Osteoblast (primary cell): ENCODE results near the gene CLCN1. TPM values are rescaled to one million over a fixed set of nuclear protein-coding genes. Genes with fewer than 3 reads are reported as not detected.
A peak's percentile ranks its signal among the peaks of the same experiment; 100 is the strongest.

Experiments used
- DNase-seq: peaks from one replicate; pipeline ENCODE4 v3.0.0; 2011; ENCODE audit warnings: low spot score, mixed read lengths; ENCODE audit not compliant: insufficient read length; ENCODE audit errors: missing footprints
- H2AFZ ChIP-seq: 2 replicates; pipeline ENCODE4 v1.6.0; 2011; ENCODE audit warnings: mild to moderate bottlenecking, low read length
- H3K27ac ChIP-seq: 2 replicates; pipeline ENCODE4 v1.5.1; 2011; ENCODE audit warnings: mild to moderate bottlenecking, low read depth, low read length, moderate library complexity
- H3K27me3 ChIP-seq: 2 replicates; pipeline ENCODE4 v1.6.0; 2012; ENCODE audit warnings: mild to moderate bottlenecking, control low read depth, inconsistent platforms, low read length, moderate library complexity; ENCODE audit not compliant: insufficient read depth
- H3K36me3 ChIP-seq: 2 replicates; pipeline ENCODE4 v1.5.1; 2011; ENCODE audit warnings: mild to moderate bottlenecking, low read length, control low read depth, moderate library complexity; ENCODE audit not compliant: insufficient read depth
- H3K4me1 ChIP-seq: 2 replicates; pipeline ENCODE4 v1.5.1; 2011; ENCODE audit warnings: mild to moderate bottlenecking, low read length, control low read depth, moderate library complexity; ENCODE audit not compliant: insufficient read depth
- H3K4me2 ChIP-seq: 2 replicates; pipeline ENCODE4 v1.6.0; 2011; ENCODE audit warnings: mild to moderate bottlenecking, low read length; ENCODE audit not compliant: insufficient read depth
- H3K4me3 ChIP-seq: fragments of 200-600 bp; sonication (generic); 3 replicates; pipeline ENCODE4 v1.5.1; 2012; ENCODE audit warnings: mild to moderate bottlenecking, low read length, inconsistent platforms; ENCODE audit not compliant: insufficient read depth
- H3K79me2 ChIP-seq: 2 replicates; pipeline ENCODE4 v1.6.0; 2012; ENCODE audit warnings: mild to moderate bottlenecking, low read length, control low read depth, inconsistent platforms; ENCODE audit not compliant: insufficient read depth
- H3K9me3 ChIP-seq: 2 replicates; pipeline ENCODE4 v1.5.1; 2011; ENCODE audit warnings: low read depth, low read length, control low read depth
- H4K20me1 ChIP-seq: 2 replicates; pipeline ENCODE4 v1.6.0; 2012; ENCODE audit warnings: mild to moderate bottlenecking, low read length, control low read depth; ENCODE audit not compliant: insufficient read depth
- total RNA-seq: library from RNA; depleted of rRNA; stranded (reverse); fragments of >200 nt; gene quantifications from 2 replicates; pipeline ENCODE4 v1.2.3, GENCODE V29; 2012
- TF ChIP-seq, protein P1 (sequence below): IDR thresholded peaks from 2 replicates; pipeline ENCODE4 v1.5.1; 2011; ENCODE audit warnings: mild to moderate bottlenecking, low read depth, low read length, moderate library complexity; ENCODE audit errors: extremely low read depth

CLCN1 gene
- total RNA-seq, 1 donor: under 0.01 TPM

DNA sequence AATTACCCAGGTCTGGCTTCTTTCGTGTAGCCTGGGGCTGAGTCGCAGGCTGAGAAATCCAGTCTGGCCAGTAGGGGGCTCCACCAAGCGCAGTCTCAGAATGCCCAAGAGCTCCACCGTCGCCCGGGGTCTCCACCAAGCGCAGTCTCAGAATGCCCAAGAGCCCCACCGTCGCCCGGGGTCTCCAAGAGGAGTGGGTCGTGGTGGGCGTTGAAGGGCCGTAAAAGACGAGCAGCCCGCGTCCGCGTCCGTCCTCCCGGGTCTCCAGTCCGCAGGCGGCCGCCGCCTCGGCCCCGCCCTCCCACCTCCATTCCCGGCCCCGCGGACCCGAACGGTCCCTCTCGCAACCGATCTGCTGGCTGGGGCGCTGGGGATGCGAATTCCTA lies 64.3 kb downstream of the CLCN1 start:
- peaks cover 33% of the 10 kb centered on the region for H4K20me1 ChIP-seq
- TF ChIP-seq, protein P1, sequence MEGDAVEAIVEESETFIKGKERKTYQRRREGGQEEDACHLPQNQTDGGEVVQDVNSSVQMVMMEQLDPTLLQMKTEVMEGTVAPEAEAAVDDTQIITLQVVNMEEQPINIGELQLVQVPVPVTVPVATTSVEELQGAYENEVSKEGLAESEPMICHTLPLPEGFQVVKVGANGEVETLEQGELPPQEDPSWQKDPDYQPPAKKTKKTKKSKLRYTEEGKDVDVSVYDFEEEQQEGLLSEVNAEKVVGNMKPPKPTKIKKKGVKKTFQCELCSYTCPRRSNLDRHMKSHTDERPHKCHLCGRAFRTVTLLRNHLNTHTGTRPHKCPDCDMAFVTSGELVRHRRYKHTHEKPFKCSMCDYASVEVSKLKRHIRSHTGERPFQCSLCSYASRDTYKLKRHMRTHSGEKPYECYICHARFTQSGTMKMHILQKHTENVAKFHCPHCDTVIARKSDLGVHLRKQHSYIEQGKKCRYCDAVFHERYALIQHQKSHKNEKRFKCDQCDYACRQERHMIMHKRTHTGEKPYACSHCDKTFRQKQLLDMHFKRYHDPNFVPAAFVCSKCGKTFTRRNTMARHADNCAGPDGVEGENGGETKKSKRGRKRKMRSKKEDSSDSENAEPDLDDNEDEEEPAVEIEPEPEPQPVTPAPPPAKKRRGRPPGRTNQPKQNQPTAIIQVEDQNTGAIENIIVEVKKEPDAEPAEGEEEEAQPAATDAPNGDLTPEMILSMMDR: peak; percentile 93
- peaks cover 53% of the 10 kb centered on the region for H3K79me2 ChIP-seq
- H3K27ac ChIP-seq: peak overlapping the region; percentile 88
- no peaks in the 10 kb centered on the region for H3K9me3 ChIP-seq
- peaks cover 31% of the 10 kb centered on the region for H3K36me3 ChIP-seq
- peaks cover 56% of the 10 kb centered on the region for H3K4me1 ChIP-seq
- peak overlapping the region; percentile 81 for H2AFZ ChIP-seq
- DNase-seq: peak; percentile 92
- H3K4me3 ChIP-seq: peak overlapping the region; percentile 87
- peak overlapping the region; percentile 88 for H3K4me2 ChIP-seq
- no peaks in the 10 kb centered on the region for H3K27me3 ChIP-seq

GRCh38 chr7:143380646-143381426 lies 64.9 kb downstream of the CLCN1 start, which contains the start of gene ZYX:
ZYX (plus strand) TSS chr7:143381345; CDS start chr7:143381572, 227 bp downstream.
- Histone ChIP-seq H3K9me3 (no peaks in the 10 kb centered on the region), H2AFZ (peak within 1 kb of the TSS; percentile 81), H4K20me1 (peaks cover 39% of the 10 kb centered on the region), H3K36me3 (peaks cover 35% of the 10 kb centered on the region), H3K4me2 (peak within 1 kb of the TSS; percentile 92), H3K4me3 (peak within 1 kb of the TSS; percentile 87), H3K27me3 (no peaks in the 10 kb centered on the region), H3K27ac (peak within 1 kb of the TSS; percentile 88), H3K79me2 (peaks cover 57% of the 10 kb centered on the region), H3K4me1 (peaks cover 55% of the 10 kb centered on the region)
- TF ChIP-seq, protein P1: no peak
- DNase-seq: peak; percentile 99

DNA sequence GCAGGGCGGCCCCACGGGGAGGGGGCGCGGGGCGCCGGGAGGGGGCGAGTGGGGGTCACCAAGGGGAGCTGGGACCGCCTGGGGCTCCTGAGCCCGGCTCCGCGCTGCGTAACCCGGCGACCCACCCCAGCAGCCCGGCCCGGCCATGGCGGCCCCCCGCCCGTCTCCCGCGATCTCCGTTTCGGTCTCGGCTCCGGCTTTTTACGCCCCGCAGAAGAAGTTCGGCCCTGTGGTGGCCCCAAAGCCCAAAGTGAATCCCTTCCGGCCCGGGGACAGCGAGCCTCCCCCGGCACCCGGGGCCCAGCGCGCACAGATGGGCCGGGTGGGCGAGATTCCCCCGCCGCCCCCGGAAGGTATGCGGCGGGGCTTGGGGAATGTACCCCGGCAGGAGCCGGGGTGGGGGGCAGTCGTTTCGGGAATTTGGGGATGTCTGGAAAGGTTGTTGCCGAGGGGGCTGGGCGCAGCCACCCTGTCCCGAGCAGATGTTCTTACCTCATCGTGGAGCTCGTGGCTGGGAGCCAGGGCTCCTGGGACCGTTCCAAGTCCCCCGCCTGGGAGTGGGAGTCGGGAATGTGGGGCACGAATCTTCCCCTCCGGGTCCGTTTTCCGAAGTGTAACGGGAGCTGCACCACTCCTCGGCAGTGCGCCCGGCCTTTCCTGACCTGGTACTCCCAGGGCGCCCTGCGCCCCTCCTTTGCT lies 65.7 kb downstream of the CLCN1 start:
- H2AFZ ChIP-seq: no peak overlapping the region
- no peaks in the 10 kb centered on the region for H3K9me3 ChIP-seq
- peaks cover 46% of the 10 kb centered on the region for H4K20me1 ChIP-seq
- no peaks in the 10 kb centered on the region for H3K27me3 ChIP-seq
- peak; percentile 92 for DNase-seq
- H3K4me1 ChIP-seq: peaks cover 59% of the 10 kb centered on the region
- H3K27ac ChIP-seq: peak overlapping the region; percentile 86
- peaks cover 65% of the 10 kb centered on the region for H3K79me2 ChIP-seq
- H3K4me3 ChIP-seq: peak overlapping the region; percentile 87
- TF ChIP-seq, protein P1: no peak
- H3K36me3 ChIP-seq: peaks cover 41% of the 10 kb centered on the region
- peak overlapping the region; percentile 92 for H3K4me2 ChIP-seq
